Epithelial cell of esophagus (primary cell): Measurements from ENCODE around the gene SRSF6.

Source experiments
- DNase-seq: peaks from one replicate; pipeline ENCODE4 v3.0.0; 2010; ENCODE audit warnings: low read depth
- H3K4me3 ChIP-seq: 2 replicates; pipeline ENCODE4 v1.5.1; 2011; ENCODE audit warnings: mild to moderate bottlenecking, low read length, control low read depth
- TF ChIP-seq, protein P1 (sequence below): IDR thresholded peaks from 2 replicates; pipeline ENCODE4 v1.5.1; 2011; ENCODE audit warnings: low read depth, mild to moderate bottlenecking, low read length, control low read depth, inconsistent platforms; ENCODE audit not compliant: insufficient read depth; ENCODE audit errors: missing control alignments

Gene SRSF6

DNA sequence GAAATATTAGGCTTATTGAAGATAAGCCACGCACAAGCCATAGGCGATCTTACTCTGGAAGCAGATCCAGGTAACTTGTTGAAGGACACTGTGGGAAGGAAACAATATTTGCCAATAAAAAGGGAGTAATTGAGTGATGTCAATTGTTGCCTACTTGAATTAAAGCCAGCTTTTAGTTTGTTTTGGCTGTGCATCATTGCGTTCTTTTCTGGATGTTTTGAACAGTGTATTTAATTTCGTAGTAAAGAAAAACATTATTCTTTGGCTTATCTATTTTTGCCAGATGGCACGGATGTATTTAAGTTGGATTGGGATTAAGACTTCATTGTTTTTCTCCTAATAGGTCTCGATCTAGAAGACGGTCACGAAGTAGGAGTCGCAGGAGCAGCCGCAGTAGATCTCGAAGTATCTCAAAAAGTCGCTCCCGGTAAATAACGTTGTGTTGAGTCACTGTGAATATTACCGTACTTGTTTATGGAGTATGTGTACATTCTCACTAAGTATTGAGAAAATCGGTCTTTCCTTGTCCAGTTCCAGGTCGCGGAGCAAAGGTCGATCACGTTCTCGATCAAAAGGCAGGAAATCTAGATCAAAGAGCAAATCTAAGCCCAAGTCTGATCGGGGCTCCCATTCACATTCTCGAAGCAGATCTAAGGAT lies 2.6 kb downstream of the SRSF6 start:
- TF ChIP-seq, protein P1, sequence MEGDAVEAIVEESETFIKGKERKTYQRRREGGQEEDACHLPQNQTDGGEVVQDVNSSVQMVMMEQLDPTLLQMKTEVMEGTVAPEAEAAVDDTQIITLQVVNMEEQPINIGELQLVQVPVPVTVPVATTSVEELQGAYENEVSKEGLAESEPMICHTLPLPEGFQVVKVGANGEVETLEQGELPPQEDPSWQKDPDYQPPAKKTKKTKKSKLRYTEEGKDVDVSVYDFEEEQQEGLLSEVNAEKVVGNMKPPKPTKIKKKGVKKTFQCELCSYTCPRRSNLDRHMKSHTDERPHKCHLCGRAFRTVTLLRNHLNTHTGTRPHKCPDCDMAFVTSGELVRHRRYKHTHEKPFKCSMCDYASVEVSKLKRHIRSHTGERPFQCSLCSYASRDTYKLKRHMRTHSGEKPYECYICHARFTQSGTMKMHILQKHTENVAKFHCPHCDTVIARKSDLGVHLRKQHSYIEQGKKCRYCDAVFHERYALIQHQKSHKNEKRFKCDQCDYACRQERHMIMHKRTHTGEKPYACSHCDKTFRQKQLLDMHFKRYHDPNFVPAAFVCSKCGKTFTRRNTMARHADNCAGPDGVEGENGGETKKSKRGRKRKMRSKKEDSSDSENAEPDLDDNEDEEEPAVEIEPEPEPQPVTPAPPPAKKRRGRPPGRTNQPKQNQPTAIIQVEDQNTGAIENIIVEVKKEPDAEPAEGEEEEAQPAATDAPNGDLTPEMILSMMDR, result no peak
- no peak overlapping the region for H3K4me3 ChIP-seq
- DNase-seq, result no peak

DNA sequence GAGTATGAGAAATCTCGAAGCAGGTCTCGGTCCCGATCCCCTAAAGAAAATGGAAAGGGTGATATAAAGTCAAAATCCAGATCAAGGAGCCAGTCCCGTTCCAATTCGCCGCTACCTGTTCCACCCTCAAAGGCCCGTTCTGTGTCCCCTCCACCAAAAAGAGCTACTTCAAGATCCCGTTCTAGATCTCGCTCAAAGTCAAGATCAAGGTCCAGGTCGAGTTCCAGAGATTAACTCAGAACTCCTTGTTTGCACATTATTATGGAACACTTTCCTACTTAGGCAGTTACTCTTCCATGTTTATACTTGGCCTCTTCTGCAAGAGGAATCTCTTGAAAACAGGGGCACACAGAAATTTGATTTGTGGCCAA lies 3.1 kb downstream of the SRSF6 start:
- H3K4me3 ChIP-seq, result no peak overlapping the region
- DNase-seq, result no peak
- TF ChIP-seq, protein P1, result no peak

DNA sequence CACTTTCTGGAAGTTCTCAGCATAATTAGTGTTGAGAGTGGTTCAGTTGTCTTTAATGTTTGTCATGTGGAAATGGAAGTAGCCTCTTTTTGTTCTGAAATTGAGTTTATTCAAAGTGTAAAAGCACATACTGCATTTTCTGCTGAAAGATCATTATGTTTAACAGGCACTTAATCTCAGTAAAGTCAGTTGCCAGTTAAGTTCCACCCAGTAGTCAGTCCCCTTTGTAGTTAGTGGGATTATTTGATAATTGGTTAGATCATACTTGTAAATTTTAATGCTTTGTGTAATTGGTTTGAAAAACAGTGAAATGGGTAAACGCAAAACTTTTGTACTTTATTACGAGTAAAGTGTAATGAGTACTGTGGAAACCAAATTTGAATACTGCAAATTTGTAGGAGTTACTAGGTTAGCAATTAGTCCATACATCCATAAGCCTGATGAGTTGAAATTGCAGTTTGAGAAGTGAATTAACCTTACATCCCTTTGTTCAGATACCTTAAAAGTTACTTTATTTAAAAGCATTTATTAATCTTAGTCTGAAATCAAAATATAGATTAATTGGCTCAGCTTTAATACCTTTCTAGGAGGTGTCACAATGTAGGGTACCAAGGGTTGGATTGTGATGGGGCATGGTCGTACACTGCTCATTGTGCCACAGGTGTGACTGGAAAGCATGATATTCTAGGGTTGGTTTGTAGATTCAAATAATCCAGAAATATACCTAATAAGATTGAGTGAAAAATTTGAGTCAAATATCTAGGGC lies 4.4 kb downstream of the SRSF6 start:
- H3K4me3 ChIP-seq, result no peak overlapping the region
- TF ChIP-seq, protein P1, result no peak
- no peak for DNase-seq

DNA sequence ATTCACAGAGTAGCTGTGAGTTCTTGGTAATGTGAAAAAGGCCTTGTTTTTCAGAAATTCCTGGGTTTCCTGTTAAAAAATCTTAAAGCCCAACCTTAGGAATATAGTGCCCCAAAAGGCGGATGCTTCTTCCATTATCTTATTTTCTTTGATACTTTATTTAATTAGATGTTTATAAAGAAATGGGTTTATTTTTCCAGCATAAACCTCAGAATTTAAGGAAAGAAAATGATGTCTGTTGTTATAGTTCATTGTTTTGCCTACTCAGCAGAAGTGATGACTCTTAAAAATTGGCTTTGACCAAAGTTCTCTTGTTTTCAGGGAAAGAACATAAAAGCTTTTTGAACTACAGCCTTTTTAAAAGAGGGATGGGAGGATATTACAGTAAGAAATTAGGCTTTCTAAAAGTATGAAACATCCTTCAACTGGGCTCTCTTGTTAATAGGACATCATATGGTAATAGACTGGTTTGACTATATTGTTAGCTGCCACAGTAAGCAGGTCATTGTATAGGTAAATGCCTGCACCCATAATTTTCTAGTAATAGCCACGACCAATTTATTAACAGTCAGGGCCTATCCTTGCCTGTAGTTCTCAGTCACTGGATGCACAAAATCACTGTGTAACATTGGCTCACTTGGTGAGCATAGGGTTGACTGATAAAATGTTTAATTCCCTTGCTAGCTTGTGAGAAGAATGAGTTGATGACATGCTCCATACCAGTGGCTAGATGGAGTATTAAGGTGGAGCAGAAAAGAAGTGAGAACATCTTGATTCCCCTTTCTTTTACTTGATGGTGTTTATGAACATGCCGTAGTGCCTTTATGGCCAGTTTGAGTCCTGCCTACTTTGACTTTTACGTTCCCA lies 5.2 kb downstream of the SRSF6 start:
- no peak overlapping the region for H3K4me3 ChIP-seq
- TF ChIP-seq, protein P1, result no peak
- no peak for DNase-seq

DNA sequence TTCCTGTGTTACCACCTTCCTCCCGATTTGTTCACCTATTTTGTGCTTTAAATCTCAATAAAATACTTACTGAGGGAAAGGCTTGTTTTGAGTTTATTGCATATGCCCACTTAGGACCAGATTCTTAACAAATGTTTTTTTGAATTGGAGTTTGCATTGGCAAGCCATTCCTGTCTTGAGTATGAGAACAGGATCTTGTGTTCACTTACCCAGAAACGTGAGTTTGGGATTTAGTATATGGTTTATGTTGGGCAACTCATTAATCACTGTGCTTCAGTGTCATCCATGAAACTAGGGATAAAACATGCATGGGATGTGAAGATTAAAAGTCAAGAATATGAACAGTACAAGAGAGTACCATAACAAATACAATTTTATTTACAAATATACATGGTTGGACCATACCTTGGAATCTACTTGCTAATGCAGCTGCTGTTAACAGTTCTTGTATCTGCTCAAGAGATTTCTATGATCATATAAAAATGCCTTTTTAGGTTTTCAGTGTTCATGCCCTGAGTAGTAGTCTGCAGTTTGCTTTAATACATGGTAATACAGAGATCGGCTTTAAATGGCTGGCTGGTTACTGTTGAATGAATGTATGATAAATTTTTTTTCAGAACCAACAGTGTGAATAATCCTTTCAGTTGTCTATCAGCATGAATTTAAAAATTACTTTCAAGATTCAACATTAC lies 6.0 kb downstream of the SRSF6 start:
- DNase-seq, result no peak
- no peak overlapping the region for H3K4me3 ChIP-seq
- TF ChIP-seq, protein P1, result no peak

DNA sequence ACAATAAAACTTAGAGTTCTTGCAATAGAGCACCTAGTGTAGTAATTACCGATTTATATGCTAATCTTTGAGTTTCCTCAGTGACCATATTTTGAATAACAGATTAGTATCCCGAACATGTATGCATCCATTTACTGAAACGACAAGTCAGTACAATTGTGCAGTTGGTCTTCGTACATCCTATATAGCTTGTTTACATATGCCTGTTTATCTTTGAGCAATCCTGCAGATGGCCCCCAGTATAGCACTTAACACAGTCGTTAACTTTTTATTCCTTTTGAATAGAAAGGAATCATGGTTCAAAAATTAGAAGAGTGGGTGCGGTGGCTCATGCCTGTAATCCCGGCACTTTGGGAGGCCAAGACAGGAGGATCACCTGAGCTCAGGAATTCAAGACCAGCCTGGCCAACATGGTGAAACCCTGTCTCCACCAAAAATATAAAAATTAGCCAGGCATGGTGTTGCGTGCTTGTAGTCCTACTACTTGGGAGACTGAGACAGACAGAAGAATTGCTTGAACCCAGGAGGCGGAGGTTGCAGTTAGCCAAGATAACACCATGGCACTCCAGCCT lies 6.6 kb downstream of the SRSF6 start:
- TF ChIP-seq, protein P1, result no peak
- no peak overlapping the region for H3K4me3 ChIP-seq

More for the DNA sequence above, 6.6 kb downstream of the SRSF6 start:
- DNase-seq, result no peak
